ENCODE measurements around the gene KRT78. TPM values are rescaled to one million over a fixed set of nuclear protein-coding genes. Genes with fewer than 3 reads are reported as not detected.

The KRT78 gene
- total RNA-seq, 1 donor from 2014 or later, result not detected

DNA sequence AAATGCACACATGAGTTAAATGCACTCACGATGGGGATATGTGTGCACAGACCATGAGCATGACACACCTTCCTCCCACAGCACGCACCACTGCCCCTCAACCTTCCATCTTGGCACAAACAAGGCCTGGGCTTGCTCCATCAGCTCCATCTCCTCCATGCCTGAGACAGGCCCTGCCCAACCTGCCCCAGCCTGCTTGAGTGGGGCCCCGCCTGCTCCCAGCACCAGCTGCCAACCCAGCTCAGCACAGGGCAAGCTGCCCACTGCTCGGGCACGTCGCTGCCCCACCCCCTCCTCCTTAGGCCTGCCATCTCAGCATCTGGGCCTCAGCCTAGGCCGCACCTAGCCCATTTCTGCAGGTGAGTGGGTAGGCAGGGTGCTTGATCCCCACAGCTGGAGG is 27.6 kb upstream of the KRT78 start:
- H3K4me3 ChIP-seq (ENCODE audit: low read depth, low read length), result no peak overlapping the region
- DNase-seq (ENCODE audit: low read depth), result no peak
- TF ChIP-seq, protein P1, sequence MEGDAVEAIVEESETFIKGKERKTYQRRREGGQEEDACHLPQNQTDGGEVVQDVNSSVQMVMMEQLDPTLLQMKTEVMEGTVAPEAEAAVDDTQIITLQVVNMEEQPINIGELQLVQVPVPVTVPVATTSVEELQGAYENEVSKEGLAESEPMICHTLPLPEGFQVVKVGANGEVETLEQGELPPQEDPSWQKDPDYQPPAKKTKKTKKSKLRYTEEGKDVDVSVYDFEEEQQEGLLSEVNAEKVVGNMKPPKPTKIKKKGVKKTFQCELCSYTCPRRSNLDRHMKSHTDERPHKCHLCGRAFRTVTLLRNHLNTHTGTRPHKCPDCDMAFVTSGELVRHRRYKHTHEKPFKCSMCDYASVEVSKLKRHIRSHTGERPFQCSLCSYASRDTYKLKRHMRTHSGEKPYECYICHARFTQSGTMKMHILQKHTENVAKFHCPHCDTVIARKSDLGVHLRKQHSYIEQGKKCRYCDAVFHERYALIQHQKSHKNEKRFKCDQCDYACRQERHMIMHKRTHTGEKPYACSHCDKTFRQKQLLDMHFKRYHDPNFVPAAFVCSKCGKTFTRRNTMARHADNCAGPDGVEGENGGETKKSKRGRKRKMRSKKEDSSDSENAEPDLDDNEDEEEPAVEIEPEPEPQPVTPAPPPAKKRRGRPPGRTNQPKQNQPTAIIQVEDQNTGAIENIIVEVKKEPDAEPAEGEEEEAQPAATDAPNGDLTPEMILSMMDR (conservative IDR thresholded peaks at IDR 0.05; ENCODE audit: low read depth, low read length), result no peak

- DNase-seq (ENCODE audit: low read depth), result no peak
- TF ChIP-seq, protein P1 (conservative IDR thresholded peaks at IDR 0.05; ENCODE audit: low read depth, low read length), result no peak
- H3K4me3 ChIP-seq (ENCODE audit: low read depth, low read length), result peak overlapping the region; percentile 29
Observed at GRCh38 chr12:52874573-52875435, 26.0 kb upstream of the KRT78 start.

DNA sequence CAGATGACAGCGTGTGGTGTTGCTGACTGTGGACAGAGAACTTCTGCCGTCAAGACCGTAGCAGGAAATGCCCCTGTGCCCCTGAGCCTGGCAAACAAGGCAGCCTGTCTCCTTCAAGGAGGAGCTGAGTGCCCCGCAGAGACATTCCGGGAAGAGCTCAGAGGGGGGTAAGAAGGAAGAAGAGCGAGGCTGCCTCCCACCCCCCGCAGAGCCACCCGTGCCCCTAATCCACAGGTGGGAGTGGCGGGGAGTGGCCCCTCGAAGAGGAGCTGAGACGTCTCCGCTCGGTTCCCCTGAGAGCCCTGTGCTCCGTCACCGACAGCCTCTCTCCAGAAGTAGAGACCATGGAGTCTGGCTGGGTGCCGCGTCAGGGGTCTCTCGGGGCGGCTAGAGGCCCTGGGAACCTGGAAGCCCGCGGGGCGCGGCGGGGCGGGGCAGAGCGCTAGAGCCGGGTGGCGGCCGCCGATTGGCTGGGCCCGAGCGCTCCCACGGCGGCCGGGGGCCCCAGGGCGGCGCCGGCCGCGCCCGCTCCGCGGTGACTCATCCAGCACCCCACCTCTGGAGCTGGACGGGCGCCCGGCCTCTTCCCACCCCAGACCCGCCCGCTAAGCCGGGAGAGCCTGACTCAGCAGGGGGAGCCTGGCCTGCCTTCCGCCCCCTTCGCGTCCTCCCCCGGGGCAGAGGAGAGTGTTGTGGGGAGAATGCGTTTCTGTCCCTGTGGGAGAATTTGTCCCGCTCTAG is 25.2 kb upstream of the KRT78 start:
- TF ChIP-seq, protein P1 (conservative IDR thresholded peaks at IDR 0.05; ENCODE audit: low read depth, low read length), result no peak
- H3K4me3 ChIP-seq (ENCODE audit: low read depth, low read length), result peak overlapping the region; percentile 53

GRCh38 chr12:52873513-52873831 is 24.7 kb upstream of the KRT78 start:
- TF ChIP-seq, protein P1 (conservative IDR thresholded peaks at IDR 0.05; ENCODE audit: low read depth, low read length), result no peak
- no peak for DNase-seq (ENCODE audit: low read depth)
- peak overlapping the region; percentile 53 for H3K4me3 ChIP-seq (ENCODE audit: low read depth, low read length)

More for the DNA sequence above, 25.2 kb upstream of the KRT78 start:
- no peak for DNase-seq (ENCODE audit: low read depth)

GRCh38 chr12:52872644-52873389 is 24.0 kb upstream of the KRT78 start:
- DNase-seq (ENCODE audit: low read depth), result no peak
- TF ChIP-seq, protein P1 (conservative IDR thresholded peaks at IDR 0.05; ENCODE audit: low read depth, low read length), result no peak
- H3K4me3 ChIP-seq (ENCODE audit: low read depth, low read length), result no peak overlapping the region

DNA sequence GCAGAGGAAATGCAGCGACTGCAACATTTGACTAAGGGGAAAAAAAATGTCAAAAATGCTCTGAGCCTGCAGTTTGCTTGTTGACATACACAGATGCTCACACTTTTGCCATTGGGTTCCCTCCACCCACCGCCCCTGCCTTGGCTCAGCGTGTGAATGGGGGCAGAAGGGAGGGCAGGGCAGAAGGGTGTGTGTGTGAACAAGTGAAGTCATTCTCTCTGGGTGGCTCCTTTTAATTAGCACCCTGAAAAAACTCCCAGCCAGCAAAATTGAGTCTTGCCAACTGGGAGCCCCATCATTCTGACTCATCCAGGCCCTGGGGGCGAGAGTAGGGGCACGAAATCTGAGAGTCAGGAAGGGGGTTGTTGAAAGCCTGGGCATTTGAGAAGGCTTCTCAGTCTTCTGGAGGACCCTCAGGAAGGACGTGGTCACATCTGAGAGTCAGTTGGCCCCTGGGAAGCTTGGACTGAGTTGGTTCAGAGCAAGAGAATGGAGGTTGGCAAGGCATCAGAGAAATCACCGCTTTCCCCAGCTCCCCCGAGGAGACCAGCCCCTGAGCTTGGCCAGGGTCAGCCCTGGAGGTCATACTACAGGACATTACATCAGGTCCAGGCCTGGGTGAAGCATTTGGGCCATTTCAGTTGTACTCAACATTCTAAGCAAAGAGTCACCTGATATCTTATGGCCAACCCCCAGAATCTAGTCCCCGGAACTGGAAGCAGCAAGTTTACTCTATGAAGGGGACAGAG is 22.7 kb upstream of the KRT78 start:
- DNase-seq (ENCODE audit: low read depth), result no peak
- no peak overlapping the region for H3K4me3 ChIP-seq (ENCODE audit: low read depth, low read length)
- TF ChIP-seq, protein P1 (conservative IDR thresholded peaks at IDR 0.05; ENCODE audit: low read depth, low read length), result no peak
